HepG2 (cell line): ENCODE data around the gene ARHGEF40. TPM values are rescaled to one million over a fixed set of nuclear protein-coding genes. Genes with fewer than 3 reads are reported as not detected.

ENCODE experiments used
- ATF7 ChIP-seq, 2 experiments: fragments of 450-650 bp in 1 of 2; sonication (generic) in 1 of 2; formaldehyde crosslinking in 1 of 2; IDR thresholded peaks; 2 replicates each; pipeline versions ENCODE4 v1.4.0 to v1.6.1; 2016 to 2020; ENCODE audit warnings: antibody characterized with exemption in 1 of 2, mild to moderate bottlenecking in 1 of 2, missing genetic modification reagents in 1 of 2
- CREM ChIP-seq, 2 experiments: sonication (generic) in 1 of 2; formaldehyde crosslinking in 1 of 2; IDR thresholded peaks; 2 replicates each; pipeline versions ENCODE4 v1.4.0 to v1.6.1; 2016 to 2020; ENCODE audit warnings: antibody characterized with exemption in 1 of 2, mild to moderate bottlenecking in 1 of 2, missing genetic modification reagents in 1 of 2
- ELF1 ChIP-seq: sonication (generic); formaldehyde crosslinking; IDR thresholded peaks from 2 replicates; pipeline ENCODE4 v1.4.0; 2020; ENCODE audit warnings: missing genetic modification reagents
- ELF4 ChIP-seq: sonication (generic); formaldehyde crosslinking; IDR thresholded peaks from 2 replicates; pipeline ENCODE4 v1.5.0; 2020; ENCODE audit warnings: missing genetic modification reagents, mild to moderate bottlenecking, moderate library complexity, borderline replicate concordance
- GABPA ChIP-seq, 2 experiments: IDR thresholded peaks; 2 replicates each; pipeline ENCODE4 v1.6.1; 2011 to 2016; ENCODE audit warnings: low read depth in 2 of 2, low read length in 1 of 2, missing biosample characterization in 1 of 2, missing genetic modification characterization in 1 of 2
- GATA4 ChIP-seq: sonication (generic); IDR thresholded peaks from 2 replicates; pipeline ENCODE4 v1.6.1; 2016; ENCODE audit warnings: antibody characterized with exemption, low read depth, borderline replicate concordance
- HDAC1 ChIP-seq: sonication (generic); formaldehyde crosslinking; IDR thresholded peaks from 2 replicates; pipeline ENCODE4 v1.5.1; 2020; ENCODE audit warnings: mild to moderate bottlenecking, missing genetic modification reagents
- HNF4G ChIP-seq, 2 experiments: sonication (generic) in 1 of 2; formaldehyde crosslinking in 1 of 2; IDR thresholded peaks; 2 replicates each; pipeline versions ENCODE4 v1.4.0 to v1.6.1; 2011 to 2020; ENCODE audit warnings: borderline replicate concordance in 2 of 2, low read depth in 2 of 2, mild to moderate bottlenecking in 2 of 2, low read length in 1 of 2, missing genetic modification reagents in 1 of 2, moderate library complexity in 1 of 2
- MAF1 ChIP-seq: sonication (generic); formaldehyde crosslinking; IDR thresholded peaks from 2 replicates; pipeline ENCODE4 v1.5.0; 2020; ENCODE audit warnings: missing genetic modification reagents, borderline replicate concordance
- NBN ChIP-seq: fragments of 450-650 bp; conservative IDR thresholded peaks from 2 replicates; pipeline ENCODE4 v1.6.1; 2017
- NPAS2 ChIP-seq: sonication (generic); formaldehyde crosslinking; IDR thresholded peaks from 2 replicates; pipeline ENCODE4 v1.8.0; 2022; ENCODE audit warnings: mild to moderate bottlenecking, missing genetic modification reagents, borderline replicate concordance
- NR2F6 ChIP-seq, 2 experiments: IDR thresholded peaks; 2 replicates each; pipeline ENCODE4 v1.6.1; 2016; ENCODE audit warnings: antibody characterized with exemption in 1 of 2, mild to moderate bottlenecking in 1 of 2
- REPIN1 ChIP-seq: sonication (generic); formaldehyde crosslinking; IDR thresholded peaks from 2 replicates; pipeline ENCODE4 v1.8.0; 2022; ENCODE audit warnings: missing genetic modification reagents, low read depth, mild to moderate bottlenecking, borderline replicate concordance
- ZEB1 ChIP-seq: IDR thresholded peaks from 2 replicates; pipeline ENCODE4 v1.6.1; 2012; ENCODE audit warnings: mild to moderate bottlenecking, low read depth, inconsistent platforms; ENCODE audit not compliant: insufficient replicate concordance
- ZNF337 ChIP-seq: sonication (generic); formaldehyde crosslinking; IDR thresholded peaks from 2 replicates; pipeline ENCODE4 v1.5.1; 2020; ENCODE audit warnings: missing genetic modification reagents, low read depth, mild to moderate bottlenecking, borderline replicate concordance
- ZNF644 ChIP-seq: IDR thresholded peaks from 2 replicates; pipeline ENCODE4 v1.6.1; 2016; ENCODE audit warnings: low read depth
- ZNF724P ChIP-seq: sonication (generic); formaldehyde crosslinking; IDR thresholded peaks from 2 replicates; pipeline ENCODE4 v1.8.0; 2022; ENCODE audit warnings: missing genetic modification reagents, borderline replicate concordance
- ZNF749 ChIP-seq: sonication (generic); formaldehyde crosslinking; IDR thresholded peaks from 2 replicates; pipeline ENCODE4 v1.8.0; 2022; ENCODE audit warnings: mild to moderate bottlenecking, missing genetic modification reagents, moderate library complexity, borderline replicate concordance
- polyA plus RNA-seq, 8 experiments: library from polyadenylated mRNA; depleted of rRNA in 3 of 8; stranded (reverse) in 7 of 8; unstranded in 1 of 8; fragments of >200 nt; fragmentation: Illumina TruSeq in 4 of 8; extraction: Trizol in 4 of 8; gene quantifications; 2 replicates each; pipeline versions ENCODE4 v1.2.1 to v1.2.3, GENCODE V29; 2011 to 2016; ENCODE audit warnings: low read depth in 4 of 8, missing spikeins in 1 of 8, mixed read lengths in 1 of 8; ENCODE audit not compliant: insufficient read depth in 1 of 8
- total RNA-seq, 5 experiments: library from RNA; depleted of rRNA; stranded (reverse); fragments of >200 nt; fragmentation: Illumina TruSeq; extraction: Trizol; gene quantifications; 2 replicates each; pipeline ENCODE4 v1.2.3, GENCODE V29; 2016; ENCODE audit warnings: low read depth in 1 of 5
- TF ChIP-seq, protein P1 (sequence below): sonication (generic); formaldehyde crosslinking; IDR thresholded peaks from 2 replicates; pipeline ENCODE4 v1.5.1; 2020; ENCODE audit warnings: missing genetic modification reagents, mild to moderate bottlenecking, borderline replicate concordance
- TF ChIP-seq, protein P2 (sequence below): sonication (generic); formaldehyde crosslinking; IDR thresholded peaks from 2 replicates; pipeline ENCODE4 v1.8.1; 2023; ENCODE audit warnings: missing genetic modification reagents, mild to moderate bottlenecking, borderline replicate concordance
- TF ChIP-seq, protein P3 (sequence below): sonication (generic); formaldehyde crosslinking; IDR thresholded peaks from 2 replicates; pipeline ENCODE4 v1.8.0; 2022; ENCODE audit warnings: missing genetic modification reagents, low read depth, mild to moderate bottlenecking, borderline replicate concordance
- TF ChIP-seq, protein P4 (sequence below): sonication (generic); formaldehyde crosslinking; conservative IDR thresholded peaks from 2 replicates; pipeline ENCODE4 v1.4.0; 2020; ENCODE audit warnings: missing genetic modification reagents
- TF ChIP-seq, protein P5 (sequence below): sonication (generic); formaldehyde crosslinking; IDR thresholded peaks from 2 replicates; pipeline ENCODE4 v1.5.0; 2020; ENCODE audit warnings: missing genetic modification reagents

The ARHGEF40 gene
- total and polyA plus RNA-seq, 2 of the 13 experiments (the other 11 are each of a cell fraction or from before 2014, with no cell fraction given) = 28.1 to 78.1 TPM

DNA sequence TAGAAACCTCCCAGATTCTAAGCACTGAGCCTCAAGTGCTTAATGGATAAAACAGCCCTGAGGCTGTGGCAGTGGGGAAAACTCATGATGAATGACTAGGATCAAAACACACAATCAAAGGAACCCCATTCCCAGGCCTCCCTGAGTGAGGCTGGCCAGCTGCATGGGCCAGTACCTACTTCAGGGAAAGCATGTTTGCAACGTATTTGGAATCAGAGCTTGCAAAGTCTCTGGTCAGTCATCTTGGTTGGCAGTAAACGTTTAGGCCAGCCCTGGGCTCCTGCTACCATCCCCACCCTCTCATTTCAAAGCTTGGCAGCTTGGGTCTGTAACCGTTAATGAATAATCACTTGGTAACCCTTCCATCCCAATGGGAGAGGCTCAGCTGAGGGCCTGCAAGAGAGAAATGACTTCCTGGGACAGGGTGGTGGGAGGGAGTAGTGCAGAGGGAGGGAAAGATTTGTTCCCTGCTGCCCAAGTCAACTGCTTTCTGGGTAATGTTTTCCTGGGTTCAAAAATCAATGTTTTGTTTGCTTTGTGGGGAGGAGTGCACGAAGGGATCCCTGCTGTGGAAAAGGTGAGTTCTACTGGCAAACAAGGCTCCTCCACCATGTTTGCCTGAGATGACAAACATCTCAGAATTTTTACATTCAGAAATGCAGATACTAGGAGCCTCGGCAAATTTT, 14.5 kb upstream of the ARHGEF40 start (continued):
- TF ChIP-seq, protein P1, sequence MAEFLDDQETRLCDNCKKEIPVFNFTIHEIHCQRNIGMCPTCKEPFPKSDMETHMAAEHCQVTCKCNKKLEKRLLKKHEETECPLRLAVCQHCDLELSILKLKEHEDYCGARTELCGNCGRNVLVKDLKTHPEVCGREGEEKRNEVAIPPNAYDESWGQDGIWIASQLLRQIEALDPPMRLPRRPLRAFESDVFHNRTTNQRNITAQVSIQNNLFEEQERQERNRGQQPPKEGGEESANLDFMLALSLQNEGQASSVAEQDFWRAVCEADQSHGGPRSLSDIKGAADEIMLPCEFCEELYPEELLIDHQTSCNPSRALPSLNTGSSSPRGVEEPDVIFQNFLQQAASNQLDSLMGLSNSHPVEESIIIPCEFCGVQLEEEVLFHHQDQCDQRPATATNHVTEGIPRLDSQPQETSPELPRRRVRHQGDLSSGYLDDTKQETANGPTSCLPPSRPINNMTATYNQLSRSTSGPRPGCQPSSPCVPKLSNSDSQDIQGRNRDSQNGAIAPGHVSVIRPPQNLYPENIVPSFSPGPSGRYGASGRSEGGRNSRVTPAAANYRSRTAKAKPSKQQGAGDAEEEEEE (CRISPR knock-in tag) = no peak
- TF ChIP-seq ZEB1 = no peak
- TF ChIP-seq ZNF724P (CRISPR knock-in tag) = peak; percentile 53; the same call in 1 of the 2 replicates
- peak; percentile 66; the same call in 1 of the 2 replicates for TF ChIP-seq HNF4G (IDR thresholded peaks at IDR 0.05; ENCODE audit: borderline replicate concordance, low read depth, low read length)
- peak; percentile 79; the same call in 1 of the 2 replicates for TF ChIP-seq HNF4G (CRISPR knock-in tag; IDR thresholded peaks at IDR 0.05; ENCODE audit: borderline replicate concordance, low read depth)
- TF ChIP-seq CREM (IDR thresholded peaks at IDR 0.05) = peak; percentile 81
- TF ChIP-seq CREM (CRISPR knock-in tag; IDR thresholded peaks at IDR 0.05) = no peak
- peak; percentile 42; the same call in 1 of the 2 replicates for TF ChIP-seq REPIN1 (CRISPR knock-in tag)
- no peak for TF ChIP-seq NBN
- TF ChIP-seq NR2F6 (IDR thresholded peaks at IDR 0.05) = peak; percentile 59; the same call in 1 of the 2 replicates
- peak; percentile 83 for TF ChIP-seq NR2F6 (CRISPR knock-in tag; IDR thresholded peaks at IDR 0.05)
- TF ChIP-seq, protein P2, sequence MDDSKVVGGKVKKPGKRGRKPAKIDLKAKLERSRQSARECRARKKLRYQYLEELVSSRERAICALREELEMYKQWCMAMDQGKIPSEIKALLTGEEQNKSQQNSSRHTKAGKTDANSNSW = no peak
- TF ChIP-seq GATA4 = 0 out of 2 replicates have a peak, but pooled peaks have one; percentile 30
- no peak for TF ChIP-seq GABPA (IDR thresholded peaks at IDR 0.05; ENCODE audit: low read depth, low read length)
- peak; percentile 68 for TF ChIP-seq GABPA (CRISPR knock-in tag; IDR thresholded peaks at IDR 0.05; ENCODE audit: low read depth)
- TF ChIP-seq ZNF749 (CRISPR knock-in tag) = no peak
- no peak for TF ChIP-seq NPAS2
- no peak for TF ChIP-seq ZNF337 (CRISPR knock-in tag)
- TF ChIP-seq, protein P3, sequence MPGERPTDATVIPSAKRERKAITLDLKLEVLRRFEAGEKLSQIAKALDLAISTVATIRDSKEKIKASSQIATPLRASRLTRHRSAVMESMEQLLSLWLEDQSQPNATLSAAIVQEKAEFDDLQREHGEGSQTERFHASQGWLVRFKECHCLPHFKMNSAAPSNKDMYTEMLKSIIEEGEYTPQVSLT (CRISPR knock-in tag) = no peak
- TF ChIP-seq, protein P4, sequence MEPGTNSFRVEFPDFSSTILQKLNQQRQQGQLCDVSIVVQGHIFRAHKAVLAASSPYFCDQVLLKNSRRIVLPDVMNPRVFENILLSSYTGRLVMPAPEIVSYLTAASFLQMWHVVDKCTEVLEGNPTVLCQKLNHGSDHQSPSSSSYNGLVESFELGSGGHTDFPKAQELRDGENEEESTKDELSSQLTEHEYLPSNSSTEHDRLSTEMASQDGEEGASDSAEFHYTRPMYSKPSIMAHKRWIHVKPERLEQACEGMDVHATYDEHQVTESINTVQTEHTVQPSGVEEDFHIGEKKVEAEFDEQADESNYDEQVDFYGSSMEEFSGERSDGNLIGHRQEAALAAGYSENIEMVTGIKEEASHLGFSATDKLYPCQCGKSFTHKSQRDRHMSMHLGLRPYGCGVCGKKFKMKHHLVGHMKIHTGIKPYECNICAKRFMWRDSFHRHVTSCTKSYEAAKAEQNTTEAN (CRISPR knock-in tag) = 0 out of 2 replicates have a peak, but pooled peaks have one; percentile 38
- TF ChIP-seq ZNF644 (CRISPR knock-in tag) = peak; percentile 79
- peak; percentile 75 for TF ChIP-seq ELF1 (CRISPR knock-in tag)
- no peak for TF ChIP-seq ELF4
- no peak for TF ChIP-seq MAF1
- TF ChIP-seq, protein P5, sequence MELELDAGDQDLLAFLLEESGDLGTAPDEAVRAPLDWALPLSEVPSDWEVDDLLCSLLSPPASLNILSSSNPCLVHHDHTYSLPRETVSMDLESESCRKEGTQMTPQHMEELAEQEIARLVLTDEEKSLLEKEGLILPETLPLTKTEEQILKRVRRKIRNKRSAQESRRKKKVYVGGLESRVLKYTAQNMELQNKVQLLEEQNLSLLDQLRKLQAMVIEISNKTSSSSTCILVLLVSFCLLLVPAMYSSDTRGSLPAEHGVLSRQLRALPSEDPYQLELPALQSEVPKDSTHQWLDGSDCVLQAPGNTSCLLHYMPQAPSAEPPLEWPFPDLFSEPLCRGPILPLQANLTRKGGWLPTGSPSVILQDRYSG = peak; percentile 79; the same call in 1 of the 2 replicates
- peak; percentile 69; the same call in 1 of the 2 replicates for TF ChIP-seq HDAC1 (CRISPR knock-in tag)
- TF ChIP-seq ATF7 (IDR thresholded peaks at IDR 0.05) = no peak
- TF ChIP-seq ATF7 (CRISPR knock-in tag; IDR thresholded peaks at IDR 0.05) = peak; percentile 76
